GM19397 (cell line): ENCODE data around the gene PRPH.
"Not testable (repeated sequence)": the region's sequence is repeated elsewhere in the genome, so short reads cannot be mapped to it uniquely, and the experiment has no call there.

Experiments used
- ATAC-seq: cut with Tn5 transposase; IDR thresholded peaks from one replicate; pipeline ENCODE4 v1.9.1; 2021; ENCODE audit warnings: mild to moderate bottlenecking, moderate library complexity; ENCODE audit not compliant: unreplicated experiment

PRPH gene

DNA sequence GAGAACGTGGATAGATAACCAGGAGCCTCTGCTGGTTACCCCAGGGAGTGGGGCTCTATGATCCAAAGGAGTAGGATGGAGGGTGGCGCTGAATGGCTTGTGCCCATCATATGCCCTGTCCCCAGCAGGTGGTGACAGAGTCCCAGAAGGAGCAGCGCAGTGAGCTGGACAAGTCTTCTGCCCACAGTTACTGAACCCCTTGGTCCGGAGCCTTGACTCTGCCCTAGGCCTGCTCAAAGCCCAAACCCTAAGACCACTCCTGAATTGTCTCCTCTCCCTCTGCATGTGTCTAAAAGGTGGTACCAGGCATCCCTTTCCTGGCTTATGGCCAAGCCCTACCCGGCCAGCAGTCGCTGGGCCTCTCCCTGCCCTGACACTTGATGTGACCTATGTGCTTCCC is 3.2 kb downstream of the PRPH start:
- no peak for ATAC-seq

DNA sequence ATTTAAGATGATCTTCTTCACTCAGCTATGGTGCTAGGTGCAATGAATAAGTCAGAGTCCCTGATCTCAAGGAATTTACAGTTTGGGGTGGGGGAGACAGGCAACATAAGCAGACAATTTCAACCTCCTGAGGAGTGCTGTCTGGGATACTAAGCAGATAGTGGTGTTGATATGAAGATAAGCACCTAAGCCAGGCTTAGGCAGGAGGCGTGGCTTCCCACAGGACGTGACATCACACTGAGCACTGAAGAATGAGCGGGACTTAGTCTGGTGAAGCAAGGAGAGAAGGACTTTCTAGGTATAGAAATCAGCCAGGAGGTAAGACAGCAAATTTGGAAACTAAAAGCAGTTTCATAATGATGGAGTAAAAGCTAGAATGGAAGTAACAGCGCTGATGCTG is 6.8 kb downstream of the PRPH start:
- ATAC-seq: no peak

- ATAC-seq: no peak
These were observed 9.2 kb downstream of the PRPH start for GRCh38 chr12:49304161-49304560.

DNA sequence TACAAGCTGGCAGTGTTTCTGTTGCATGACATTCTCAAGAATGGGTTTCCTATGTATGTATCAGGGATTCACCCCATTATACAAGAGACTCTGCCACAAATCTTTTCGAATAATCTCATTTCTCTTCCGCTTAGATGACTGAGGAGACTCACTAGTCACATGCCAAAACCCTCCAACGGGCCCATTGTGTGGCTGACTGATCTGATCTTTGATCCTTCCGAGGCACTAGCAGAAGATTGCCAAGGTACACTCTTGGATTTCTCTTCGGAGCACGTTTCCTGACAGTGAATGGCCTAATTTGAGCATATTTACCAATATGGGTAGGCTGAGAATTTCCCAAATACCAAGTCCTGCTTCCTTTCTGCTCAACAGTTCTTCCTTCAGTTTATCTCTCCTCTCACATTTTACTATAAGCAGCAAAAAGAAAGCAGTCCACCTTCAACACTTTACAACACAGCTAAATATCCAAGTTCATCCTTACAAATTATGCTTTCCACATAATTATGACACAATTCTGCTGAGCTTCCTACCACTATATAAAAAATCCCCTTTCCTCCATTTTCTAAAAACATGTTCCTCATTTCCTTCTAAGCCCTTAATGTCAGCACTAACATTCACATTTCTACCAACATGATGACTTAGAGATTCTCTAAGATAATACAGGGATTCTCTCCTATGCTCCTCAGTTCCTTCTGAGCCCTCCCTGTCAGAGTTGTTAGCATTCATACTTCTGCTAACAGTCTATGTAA is 11.0 kb downstream of the PRPH start:
- ATAC-seq: no peak

DNA sequence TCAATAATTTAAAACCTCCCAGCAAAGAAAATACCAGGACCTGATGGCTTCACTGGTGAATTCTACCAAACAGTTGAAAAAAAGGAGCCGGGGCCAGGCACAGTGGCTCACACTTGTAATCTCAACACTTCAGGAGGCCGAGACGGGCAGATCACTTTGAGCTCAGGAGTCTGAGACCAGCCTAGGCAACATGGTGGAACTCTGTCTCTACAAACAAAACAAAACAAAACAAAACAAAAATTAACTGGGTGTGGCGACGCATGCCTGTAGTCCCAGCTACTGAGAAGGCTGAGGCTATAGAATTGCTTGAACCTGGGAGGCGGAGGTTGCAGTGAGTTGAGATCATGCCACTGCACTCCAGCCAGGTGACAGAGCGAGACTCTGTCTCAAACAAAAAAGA is 14.4 kb downstream of the PRPH start:
- no peak for ATAC-seq

DNA sequence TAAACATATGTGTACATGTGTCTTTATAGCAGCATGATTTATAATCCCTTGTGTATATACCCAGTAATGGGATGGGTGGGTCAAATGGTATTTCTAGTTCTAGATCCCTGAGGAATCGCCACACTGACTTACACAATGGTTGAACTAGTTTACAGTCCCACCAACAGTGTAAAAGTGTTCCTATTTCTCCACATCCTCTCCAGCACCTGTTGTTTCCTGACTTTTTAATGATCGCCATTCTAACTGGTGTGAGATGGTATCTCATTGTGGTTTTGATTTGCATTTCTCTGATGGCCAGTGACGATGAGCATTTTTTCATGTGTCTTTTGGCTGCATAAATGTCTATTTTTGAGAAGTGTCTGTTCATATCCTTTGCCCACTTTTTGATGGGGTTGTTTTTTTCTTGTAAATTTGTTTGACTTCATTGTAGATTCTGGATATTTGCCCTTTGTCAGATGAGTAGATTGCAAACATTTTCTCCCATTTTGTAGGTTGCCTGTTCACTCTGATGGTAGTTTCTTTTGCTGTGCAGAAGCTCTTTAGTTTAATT is 15.6 kb downstream of the PRPH start:
- not testable (repeated sequence) for ATAC-seq

- no peak for ATAC-seq
These were observed 19.9 kb downstream of the PRPH start for GRCh38 chr12:49314811-49315210.

GRCh38 chr12:49317118-49317517 is 22.2 kb downstream of the PRPH start:
- ATAC-seq: not testable (repeated sequence)

- ATAC-seq: not testable (repeated sequence)
These were observed 25.6 kb downstream of the PRPH start for GRCh38 chr12:49320411-49321103.

DNA sequence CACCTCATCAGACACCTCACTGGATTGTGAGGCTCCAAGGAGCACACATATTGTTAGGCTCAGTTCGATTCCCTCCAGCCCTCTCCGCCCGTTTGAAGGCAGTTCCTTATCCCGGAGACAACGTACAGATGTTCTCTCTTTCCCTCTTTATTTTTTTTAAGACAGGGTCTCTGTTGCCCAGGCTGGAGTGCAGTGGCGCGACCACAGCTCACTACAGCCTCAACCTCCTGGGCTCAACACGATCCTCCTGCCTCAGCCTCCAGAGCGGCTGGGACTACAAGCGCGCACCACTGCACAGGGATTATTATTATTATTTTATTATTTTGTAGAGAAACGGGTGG is 27.4 kb downstream of the PRPH start:
- ATAC-seq: no peak

DNA sequence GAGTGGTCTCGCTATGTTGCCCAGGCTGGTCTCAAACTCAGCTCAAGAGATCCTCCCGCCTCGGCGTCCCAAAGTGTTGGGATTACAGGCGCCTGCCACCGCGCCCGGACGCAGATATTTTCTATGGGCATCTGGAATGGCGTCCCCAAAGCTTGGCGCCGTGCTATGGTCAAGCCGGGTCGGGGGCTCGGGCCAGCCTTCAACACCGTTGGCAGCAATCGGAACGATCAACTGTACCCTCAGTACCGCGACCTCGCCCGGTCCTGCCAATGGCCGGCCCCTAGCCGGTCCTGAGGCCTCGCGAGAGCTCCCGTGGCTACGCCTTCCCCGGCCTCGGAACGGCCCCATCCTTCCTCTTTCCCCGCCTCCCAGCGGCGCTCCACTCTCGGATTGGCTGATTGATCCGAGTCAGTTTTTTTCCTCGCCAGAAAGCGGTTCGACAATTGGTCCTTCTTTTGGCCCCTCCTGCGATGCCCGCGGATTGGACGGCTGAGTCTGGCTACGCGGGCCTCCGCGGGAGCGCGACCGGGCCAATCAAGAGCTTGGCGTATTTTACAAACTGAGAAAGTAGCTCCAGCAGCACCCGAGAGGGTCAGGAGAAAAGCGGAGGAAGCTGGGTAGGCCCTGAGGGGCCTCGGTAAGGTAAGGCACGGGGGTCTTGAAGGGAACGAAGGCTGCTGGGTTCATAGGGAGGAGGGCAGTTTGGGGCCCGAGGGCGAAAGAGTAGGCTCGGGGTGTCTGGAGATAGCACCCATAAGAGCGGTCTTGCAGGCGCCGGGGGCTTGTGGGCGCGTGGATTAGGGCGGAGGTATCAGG is 28.0 kb downstream of the PRPH start, which contains the start of gene TROAP:
TSS of gene TROAP (plus strand) at position 548 of the 816 bp plus-strand sequence. CDS start 354 bp downstream, outside the sequence.
- ATAC-seq: peak; percentile 99

- ATAC-seq: no peak
These were observed 28.7 kb downstream of the PRPH start for GRCh38 chr12:49323524-49324097.

DNA sequence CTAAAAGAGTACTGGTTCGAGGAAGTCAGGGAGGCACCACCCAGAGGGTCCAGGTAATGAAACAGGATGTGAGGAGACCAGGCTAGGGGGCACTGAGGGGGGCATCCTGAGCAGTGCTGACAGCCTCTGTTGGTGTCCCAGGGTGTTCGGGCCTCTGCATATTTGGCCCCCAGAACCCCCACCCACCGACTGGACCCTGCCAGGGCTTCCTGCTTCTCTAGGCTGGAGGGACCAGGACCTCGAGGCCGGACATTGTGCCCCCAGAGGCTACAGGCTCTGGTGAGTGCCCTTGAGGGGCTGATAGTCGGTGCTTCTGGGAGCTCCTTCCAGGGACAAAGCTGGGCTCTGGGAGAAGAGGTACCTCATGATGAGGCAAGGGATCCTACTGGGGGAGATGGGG is 30.7 kb downstream of the PRPH start:
- ATAC-seq: no peak

DNA sequence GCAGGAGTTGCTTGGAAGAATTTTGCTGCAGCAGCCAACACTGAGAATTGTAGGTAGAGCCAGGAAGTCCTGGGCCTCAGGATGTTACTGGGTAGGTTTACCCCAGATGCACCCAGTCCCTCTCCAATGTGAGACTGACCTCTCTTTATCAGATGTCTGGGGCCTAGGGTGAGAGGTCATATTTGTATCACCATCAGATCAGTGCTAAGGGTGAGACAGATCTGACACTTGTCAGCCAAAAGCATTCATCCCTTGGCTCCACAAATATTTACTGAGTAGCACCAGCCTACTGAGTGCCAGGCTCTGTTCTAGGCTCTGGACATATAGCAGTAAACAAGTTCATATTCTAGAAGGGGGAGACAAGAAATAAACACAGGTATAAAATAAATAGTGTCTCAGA is 32.4 kb downstream of the PRPH start:
- no peak for ATAC-seq

DNA sequence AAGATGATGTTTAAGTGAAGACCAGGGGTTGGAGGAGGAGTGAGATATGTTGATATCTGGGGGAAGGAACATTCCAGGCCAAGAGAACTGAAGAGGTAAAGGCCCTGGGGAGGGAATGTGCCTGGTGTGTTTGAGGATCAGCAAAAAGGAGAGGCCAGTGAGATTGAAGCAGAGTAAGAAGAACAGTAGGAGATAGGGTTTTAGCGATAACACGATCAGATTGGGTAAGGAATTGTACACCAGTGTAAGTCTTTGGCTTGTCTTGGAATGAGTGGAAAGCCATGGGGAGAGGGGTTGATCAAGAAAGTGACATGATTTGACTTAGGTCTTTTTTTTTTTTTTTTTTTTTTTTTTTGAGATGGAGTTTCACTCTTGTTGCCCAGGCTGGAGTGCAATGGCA is 32.9 kb downstream of the PRPH start:
- ATAC-seq: no peak

DNA sequence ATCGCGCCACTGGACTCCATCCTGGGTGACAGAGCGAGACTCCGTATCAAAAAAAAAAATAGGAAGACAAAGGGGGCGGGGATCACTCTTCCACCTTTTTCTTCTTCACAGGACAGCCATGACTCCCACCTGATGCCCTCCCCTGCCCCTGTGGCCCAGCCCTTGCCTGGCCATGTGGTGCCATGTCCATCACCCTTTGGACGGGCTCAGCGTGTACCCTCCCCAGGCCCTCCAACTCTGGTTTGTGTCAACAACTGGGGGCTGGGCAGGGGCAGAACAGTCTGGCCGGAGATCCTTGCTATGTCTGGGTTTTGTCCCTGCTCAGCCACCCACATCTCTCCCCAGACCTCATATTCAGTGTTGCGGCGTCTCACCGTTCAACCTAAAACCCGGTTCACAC is 33.9 kb downstream of the PRPH start:
- no peak for ATAC-seq

DNA sequence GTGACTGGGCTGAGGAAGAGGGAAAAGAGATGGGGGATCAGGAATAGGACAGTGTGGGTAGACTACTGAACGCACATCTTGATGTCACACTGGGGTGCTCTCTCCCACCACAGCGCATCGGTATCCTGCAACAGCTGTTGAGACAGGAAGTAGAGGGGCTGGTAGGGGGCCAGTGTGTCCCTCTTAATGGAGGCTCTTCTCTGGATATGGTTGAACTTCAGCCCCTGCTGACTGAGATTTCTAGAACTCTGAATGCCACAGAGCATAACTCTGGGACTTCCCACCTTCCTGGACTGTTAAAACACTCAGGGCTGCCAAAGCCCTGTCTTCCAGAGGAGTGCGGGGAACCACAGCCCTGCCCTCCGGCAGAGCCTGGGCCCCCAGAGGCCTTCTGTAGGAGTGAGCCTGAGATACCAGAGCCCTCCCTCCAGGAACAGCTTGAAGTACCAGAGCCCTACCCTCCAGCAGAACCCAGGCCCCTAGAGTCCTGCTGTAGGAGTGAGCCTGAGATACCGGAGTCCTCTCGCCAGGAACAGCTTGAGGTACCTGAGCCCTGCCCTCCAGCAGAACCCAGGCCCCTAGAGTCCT is 35.2 kb downstream of the PRPH start:
- ATAC-seq: no peak

GRCh38 chr12:49330631-49331379 is 35.9 kb downstream of the PRPH start:
- no peak for ATAC-seq

DNA sequence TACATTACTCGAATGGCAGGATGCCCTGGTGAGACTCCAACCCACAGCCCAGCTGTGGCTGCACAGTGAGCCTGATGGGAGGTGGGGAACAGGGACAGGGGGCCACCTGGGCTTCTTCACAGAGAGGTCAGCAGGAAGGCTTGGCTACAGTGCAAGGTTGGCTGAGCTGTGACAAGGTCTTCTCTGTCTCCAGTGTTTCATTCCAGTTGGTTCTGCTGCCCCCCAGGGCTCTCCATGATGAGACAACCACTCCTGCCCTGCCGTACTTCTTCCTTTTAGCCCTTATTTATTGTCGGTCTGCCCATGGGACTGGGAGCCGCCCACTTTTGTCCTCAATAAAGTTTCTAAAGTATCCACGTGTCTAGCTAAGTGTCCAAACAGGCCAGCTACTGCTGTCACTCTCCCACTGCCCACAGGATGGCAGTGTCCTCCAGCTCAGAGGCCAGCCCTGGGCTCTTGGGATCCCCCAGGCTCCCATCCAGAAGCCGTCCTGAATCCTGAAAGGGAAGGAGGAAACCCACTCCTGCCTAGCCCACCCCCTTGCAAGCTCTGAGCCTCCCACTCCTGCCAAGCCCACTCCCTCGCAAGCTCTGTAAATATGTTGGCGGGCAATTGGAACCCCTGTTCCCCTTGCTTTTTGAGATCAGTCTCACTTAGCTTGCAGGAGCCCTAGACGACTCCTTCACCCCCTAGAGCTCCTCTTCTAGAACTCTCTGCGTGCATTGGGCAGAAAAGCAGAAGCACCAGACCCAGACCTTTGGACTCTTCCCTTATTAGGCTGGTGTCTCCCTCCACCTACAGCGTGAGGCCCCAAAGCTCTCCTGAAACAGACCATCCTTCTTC is 36.7 kb downstream of the PRPH start:
- ATAC-seq: no peak
